NCI-H146 treated with DMSO at 0.1 percent for 48 hours (cell line): ENCODE measurements around the gene ABCA9.
A peak's percentile ranks its signal among the peaks of the same experiment; 100 is the strongest.
"Not testable (repeated sequence)": the region's sequence is repeated elsewhere in the genome, so short reads cannot be mapped to it uniquely, and the experiment has no call there.

Experiments used
- DNase-seq: peaks from one replicate; lab custom pipeline; 2025; ENCODE audit not compliant: unreplicated experiment; lab: John Stamatoyannopoulos, UW

ABCA9 gene, protein sequence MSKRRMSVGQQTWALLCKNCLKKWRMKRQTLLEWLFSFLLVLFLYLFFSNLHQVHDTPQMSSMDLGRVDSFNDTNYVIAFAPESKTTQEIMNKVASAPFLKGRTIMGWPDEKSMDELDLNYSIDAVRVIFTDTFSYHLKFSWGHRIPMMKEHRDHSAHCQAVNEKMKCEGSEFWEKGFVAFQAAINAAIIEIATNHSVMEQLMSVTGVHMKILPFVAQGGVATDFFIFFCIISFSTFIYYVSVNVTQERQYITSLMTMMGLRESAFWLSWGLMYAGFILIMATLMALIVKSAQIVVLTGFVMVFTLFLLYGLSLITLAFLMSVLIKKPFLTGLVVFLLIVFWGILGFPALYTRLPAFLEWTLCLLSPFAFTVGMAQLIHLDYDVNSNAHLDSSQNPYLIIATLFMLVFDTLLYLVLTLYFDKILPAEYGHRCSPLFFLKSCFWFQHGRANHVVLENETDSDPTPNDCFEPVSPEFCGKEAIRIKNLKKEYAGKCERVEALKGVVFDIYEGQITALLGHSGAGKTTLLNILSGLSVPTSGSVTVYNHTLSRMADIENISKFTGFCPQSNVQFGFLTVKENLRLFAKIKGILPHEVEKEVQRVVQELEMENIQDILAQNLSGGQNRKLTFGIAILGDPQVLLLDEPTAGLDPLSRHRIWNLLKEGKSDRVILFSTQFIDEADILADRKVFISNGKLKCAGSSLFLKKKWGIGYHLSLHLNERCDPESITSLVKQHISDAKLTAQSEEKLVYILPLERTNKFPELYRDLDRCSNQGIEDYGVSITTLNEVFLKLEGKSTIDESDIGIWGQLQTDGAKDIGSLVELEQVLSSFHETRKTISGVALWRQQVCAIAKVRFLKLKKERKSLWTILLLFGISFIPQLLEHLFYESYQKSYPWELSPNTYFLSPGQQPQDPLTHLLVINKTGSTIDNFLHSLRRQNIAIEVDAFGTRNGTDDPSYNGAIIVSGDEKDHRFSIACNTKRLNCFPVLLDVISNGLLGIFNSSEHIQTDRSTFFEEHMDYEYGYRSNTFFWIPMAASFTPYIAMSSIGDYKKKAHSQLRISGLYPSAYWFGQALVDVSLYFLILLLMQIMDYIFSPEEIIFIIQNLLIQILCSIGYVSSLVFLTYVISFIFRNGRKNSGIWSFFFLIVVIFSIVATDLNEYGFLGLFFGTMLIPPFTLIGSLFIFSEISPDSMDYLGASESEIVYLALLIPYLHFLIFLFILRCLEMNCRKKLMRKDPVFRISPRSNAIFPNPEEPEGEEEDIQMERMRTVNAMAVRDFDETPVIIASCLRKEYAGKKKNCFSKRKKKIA (N-terminal part only)

DNA sequence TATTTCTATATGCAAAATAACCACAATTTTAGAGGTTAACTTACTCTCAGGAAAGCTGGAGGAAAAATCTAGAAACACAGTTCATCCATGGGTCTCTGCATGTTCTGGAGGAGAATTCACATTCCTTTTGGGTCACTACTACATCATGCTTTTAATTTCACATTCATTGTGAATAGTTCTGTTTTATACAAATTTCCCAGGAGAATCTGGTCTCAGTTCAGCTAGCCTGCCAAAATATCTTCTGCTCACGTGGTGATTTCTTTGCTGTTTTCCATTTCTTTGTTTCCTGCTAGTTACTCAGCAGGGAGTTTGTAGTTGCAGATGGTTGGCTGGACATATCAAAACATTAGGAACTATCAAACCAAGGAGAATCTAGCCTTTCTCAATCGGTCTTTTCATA is at the start of gene ABCA9:
Gene ABCA9 (minus strand): TSS at position 106 of the 400 bp plus-strand sequence. CDS start 9,801 bp downstream, outside the sequence.
- DNase-seq = no peak

GRCh38 chr17:69105907-69106730 is 45.4 kb upstream of the ABCA9 start:
- no peak for DNase-seq

GRCh38 chr17:69103557-69104233 is 43.0 kb upstream of the ABCA9 start:
- peak; percentile 96 for DNase-seq

- DNase-seq = no peak
Observed at GRCh38 chr17:69098625-69099024, 37.9 kb upstream of the ABCA9 start.

DNA sequence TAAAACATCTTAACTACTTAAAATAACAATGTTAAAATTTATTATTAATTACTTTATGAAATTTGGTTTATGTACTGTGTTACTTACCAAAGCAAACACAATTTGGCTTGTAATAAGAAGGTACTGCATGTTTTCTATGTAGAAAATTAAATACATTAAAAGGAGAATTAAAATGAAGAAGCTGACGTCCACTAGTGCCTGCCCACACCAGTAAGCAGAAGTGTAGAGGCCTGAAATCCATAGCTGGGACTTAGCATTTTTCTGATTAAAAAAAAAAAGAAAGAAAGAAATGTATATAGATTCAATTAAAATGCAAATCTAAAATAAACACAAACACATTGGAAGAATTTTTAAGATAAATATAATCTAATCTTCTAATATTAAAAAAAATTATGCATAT is 35.8 kb upstream of the ABCA9 start:
- no peak for DNase-seq

GRCh38 chr17:69093995-69094394 is 33.3 kb upstream of the ABCA9 start:
- no peak for DNase-seq

DNA sequence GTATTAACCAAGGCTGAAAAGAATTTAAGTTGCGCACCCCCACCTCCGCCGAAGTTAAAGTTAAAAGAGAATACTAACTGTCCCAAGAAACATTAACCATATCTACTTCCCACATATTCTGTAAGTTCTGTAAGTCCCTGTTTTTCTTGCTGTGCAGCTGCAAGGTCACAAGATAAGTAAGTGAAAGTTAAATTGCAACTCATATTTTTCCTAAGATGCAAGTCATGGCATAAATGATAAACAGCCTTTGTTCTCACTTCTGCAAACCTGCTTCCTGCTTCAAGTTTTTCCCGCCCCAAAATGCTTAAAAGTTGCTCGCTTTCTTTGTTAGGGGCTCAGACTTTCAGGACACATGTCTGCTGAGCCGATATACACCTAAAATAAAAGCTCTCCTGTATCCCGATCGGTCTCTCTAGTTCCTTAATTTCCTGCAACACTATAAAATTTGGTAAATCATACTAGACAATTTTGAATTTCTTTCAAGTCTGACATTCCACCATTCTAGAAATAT is 32.6 kb upstream of the ABCA9 start:
- DNase-seq = no peak

DNA sequence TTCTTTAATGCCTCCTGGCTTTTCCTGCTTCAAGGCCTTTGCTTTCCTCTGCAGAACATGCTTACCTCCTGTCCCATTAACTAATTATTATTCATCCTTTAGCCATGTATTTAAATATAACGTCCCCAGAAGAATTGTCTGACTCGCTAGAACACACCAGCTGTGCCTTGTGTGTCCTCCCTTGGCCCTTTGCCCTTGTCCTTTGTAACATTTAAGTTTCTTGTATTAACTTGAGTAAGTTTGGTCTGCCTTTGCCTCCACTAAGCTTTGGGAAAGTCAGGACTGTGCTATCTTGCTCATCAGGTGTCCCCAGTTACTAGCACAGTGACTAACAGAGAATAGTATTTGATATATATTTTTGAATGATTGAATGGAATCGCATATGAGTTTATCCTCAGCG is 29.6 kb upstream of the ABCA9 start:
- DNase-seq = no peak

DNA sequence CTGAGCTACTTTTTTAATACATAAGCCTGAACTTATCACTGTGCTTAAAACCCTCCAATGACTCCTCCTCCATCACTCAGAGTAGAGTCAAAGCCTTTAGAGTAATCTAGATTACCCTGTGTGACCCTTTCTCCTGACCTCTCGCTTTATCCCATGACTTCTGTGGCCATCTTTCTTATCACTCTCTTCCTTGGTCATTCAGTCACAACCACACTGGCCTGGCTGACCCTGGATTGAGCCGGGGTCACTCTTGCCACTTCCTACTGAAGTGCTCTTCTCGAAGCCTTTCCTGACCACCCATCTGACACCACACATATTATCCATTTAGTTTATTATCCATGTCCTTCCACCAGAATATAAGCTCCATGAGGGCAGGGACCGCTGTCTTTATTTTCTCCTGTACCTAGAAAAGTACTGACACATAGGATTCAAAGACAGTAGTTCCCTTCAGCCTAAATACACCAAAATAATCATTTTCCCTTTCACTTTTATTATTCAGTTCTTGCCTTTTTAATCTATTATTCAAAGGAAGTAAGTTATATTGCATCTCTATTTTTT is 28.0 kb upstream of the ABCA9 start:
- DNase-seq = no peak

DNA sequence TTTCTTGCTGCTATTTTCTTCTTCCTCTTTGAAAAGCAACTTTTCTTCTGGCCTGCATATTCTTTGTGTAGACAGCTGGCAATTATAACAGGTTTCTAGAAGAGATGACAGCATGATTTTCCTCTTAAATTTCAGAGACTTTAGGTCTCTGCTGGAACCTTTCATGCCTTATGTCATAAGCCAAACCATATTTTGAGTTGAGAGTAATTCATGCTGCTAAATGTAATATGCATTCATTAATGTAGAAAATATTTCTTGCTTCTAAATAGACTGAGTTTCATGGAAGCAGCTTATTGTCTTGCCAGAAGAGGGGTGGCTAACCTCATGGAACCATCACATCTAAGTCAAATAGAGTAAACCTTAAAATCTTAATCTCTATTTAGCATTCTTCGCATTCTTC is 25.9 kb upstream of the ABCA9 start:
- DNase-seq = no peak

GRCh38 chr17:69084911-69085310 is 24.2 kb upstream of the ABCA9 start:
- no peak for DNase-seq

GRCh38 chr17:69082696-69083095 is 22.0 kb upstream of the ABCA9 start:
- no peak for DNase-seq

- DNase-seq = no peak
Observed at GRCh38 chr17:69078864-69079263, 18.1 kb upstream of the ABCA9 start.

DNA sequence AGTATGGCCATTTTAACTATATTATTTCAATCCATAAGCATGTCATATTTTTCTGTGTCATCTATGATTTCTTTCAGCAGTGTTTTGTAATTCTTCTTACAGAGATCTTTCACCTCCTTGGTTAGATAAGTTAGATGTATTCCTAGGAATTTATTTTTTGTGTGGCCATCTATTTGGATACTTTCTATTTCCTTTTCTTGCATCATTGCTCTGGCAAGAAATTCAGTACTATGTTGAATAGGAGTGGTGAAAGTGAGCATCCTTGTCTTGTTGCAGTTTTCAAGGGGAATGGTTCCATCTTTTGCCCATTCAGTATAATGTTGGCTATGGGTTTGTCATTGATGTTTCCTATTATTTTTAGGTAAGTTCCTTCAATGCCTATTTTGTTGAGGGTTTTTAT is 15.1 kb upstream of the ABCA9 start:
- no peak for DNase-seq

DNA sequence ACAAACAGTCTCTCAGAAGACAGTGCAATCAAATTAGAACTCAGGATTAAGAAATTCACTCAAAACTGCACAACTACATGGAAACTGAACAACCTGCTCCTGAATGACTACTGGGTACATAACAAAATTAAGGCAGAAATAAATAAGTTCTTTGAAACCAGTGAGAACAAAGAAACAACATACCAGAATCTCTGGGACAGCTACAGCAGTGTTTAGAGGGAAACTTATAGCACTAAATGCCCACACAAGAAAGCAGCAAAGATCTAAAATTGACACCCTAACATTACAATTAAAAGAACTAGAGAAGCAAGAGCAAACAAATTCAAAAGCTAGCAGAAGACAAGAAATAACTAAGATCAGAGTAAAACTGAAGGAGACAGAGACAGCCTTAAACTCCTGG is 12.7 kb upstream of the ABCA9 start:
- DNase-seq = not testable (repeated sequence)

DNA sequence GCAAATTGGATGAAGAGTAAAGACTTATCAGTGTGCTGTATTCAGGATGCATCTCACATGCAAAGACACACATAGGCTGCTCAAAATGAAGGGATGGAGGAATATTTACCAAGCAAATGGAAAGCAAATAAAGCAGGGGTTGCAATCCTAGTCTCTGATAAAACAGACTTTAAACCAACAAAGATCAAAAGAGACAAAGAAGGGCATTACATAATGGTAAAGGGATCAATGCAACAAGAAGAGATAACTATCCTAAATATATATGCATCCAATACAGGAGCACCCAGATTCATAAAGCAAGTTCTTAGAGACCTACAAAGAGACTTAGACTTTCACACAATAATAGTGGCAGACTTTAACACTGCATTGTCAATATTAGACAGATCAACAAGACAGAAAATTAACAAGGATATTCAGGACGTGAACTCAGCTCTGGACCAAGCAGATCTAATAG is 12.1 kb upstream of the ABCA9 start:
- DNase-seq = peak; percentile 24

GRCh38 chr17:69071233-69071586 is 10.5 kb upstream of the ABCA9 start:
- DNase-seq = not testable (repeated sequence)

DNA sequence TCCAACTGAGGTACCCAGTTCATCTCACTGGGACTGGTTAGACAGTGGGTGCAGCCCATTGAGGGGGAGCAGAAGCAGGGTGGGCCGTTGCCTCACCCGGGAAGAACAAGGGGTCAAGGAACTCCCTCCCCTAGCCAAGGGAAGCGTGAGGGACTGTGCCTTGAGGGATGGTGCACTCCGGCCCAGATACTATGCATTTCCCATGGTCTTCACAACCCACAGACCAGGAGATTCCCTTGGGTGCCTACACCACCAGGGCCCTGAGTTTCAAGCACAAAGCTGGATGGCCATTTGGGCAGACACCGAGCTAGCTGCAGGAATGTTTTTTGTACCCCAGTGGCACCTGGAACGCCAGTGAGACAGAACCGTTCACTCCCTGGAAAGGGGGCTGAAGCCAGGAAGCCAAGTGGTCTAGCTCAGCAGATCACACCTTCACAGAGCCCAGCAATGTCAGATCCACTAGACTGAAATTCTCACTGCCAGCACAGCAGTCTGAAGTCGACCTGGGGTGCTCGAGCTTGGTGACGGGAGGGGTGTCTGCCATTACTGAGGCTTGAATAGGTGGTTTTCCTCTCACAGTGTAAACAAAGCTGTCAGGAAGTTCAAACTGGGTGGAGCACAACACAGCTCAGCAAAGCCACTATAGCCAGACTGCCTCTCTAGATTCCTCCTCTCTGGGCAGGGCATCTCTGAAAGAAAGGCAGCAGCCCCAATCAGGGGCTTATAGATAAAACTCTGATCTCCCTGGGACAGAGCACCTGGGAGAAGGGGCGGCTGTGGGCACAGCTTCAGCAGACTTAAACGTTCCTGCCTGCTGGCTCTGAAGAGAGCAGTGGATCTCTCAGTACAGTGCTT is 9.9 kb upstream of the ABCA9 start:
- DNase-seq = not testable (repeated sequence)
